GM13977 (cell line): ENCODE data around the gene STXBP1.

Experiments
- DNase-seq: peaks from one replicate; pipeline ENCODE4 v3.0.0; 2012; ENCODE audit warnings: low spot score
- in situ Hi-C: fragments of 300-500 bp; cut with MboI; formaldehyde crosslinking; loops from one replicate; pipeline ENCODE4 v1.12.0; 2022; ENCODE audit warnings: low sequenced_read_pairs, low pct_unique_long_range_greater_than_20kb, mixed read lengths, inconsistent platforms; ENCODE audit not compliant: unreplicated experiment
- TF ChIP-seq, protein P1 (sequence below): IDR thresholded peaks from 2 replicates; pipeline ENCODE4 v1.5.1; 2012; ENCODE audit warnings: mild to moderate bottlenecking, control low read depth; ENCODE audit not compliant: insufficient read depth; ENCODE audit errors: extremely low read depth, missing control alignments

STXBP1 gene

DNA sequence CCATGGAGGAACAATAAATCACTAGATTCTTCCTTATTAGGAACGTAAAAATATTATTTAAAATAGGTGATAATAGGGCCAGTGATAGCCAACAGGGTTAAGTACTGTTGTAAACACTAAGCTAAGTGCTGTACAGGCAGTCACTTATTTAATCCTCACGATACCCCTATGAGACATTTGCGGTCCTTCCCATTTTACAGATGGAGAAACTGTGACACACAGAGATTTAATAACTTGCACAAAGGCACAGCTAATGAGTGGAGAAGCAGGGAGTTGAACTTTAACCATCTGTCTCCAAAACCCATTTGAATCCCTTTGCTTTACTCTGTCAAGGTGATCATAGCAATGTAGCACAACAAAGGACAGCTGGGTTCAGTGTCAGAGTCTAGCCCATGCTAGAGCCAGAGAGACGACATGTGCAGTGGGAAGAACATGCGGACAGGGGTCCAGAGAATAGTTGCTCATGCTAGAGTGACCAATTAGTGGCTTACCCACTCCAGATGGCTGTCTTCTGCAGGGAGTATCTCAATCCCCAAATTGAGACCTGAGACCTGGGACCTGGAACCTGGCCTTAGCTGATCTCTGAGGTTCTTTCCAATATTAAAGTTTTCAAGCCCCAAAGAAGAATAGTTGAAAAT lies 28.9 kb downstream of the STXBP1 start:
- TF ChIP-seq, protein P1, sequence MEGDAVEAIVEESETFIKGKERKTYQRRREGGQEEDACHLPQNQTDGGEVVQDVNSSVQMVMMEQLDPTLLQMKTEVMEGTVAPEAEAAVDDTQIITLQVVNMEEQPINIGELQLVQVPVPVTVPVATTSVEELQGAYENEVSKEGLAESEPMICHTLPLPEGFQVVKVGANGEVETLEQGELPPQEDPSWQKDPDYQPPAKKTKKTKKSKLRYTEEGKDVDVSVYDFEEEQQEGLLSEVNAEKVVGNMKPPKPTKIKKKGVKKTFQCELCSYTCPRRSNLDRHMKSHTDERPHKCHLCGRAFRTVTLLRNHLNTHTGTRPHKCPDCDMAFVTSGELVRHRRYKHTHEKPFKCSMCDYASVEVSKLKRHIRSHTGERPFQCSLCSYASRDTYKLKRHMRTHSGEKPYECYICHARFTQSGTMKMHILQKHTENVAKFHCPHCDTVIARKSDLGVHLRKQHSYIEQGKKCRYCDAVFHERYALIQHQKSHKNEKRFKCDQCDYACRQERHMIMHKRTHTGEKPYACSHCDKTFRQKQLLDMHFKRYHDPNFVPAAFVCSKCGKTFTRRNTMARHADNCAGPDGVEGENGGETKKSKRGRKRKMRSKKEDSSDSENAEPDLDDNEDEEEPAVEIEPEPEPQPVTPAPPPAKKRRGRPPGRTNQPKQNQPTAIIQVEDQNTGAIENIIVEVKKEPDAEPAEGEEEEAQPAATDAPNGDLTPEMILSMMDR = no peak
- in situ Hi-C loops = no loop called here
- DNase-seq = no peak

DNA sequence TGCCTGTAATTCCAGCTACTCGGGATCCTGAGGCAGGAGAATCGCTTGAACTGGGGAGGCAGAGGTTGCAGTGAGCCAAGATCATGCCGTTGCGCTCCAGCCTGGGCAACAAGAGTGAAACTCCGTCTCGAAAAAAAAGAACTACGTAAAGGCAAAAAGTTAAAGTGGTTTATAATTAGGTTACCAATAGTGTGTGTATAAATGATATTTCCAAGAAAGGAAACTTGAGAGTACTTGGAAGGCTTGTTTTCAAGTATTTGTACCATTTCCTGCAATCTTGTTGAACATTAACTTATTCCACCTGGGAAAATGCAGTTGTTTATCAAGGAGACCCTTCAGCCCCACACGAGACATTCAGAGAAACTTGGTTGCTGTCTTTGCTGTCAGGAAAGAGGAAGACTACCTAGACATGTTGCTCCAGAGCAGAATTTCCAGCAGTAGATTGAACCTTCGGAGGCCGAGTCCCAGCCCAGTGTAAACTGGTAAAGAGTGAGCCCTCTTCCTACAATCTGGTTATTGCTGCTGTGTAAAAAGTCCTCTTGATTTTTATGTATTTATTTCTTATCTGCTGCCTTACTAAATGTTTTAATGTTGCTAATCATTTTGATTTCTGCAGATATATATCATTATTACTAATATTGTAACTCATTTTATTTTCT lies 30.1 kb downstream of the STXBP1 start:
- DNase-seq = no peak
- in situ Hi-C loops = no loop called here

DNA sequence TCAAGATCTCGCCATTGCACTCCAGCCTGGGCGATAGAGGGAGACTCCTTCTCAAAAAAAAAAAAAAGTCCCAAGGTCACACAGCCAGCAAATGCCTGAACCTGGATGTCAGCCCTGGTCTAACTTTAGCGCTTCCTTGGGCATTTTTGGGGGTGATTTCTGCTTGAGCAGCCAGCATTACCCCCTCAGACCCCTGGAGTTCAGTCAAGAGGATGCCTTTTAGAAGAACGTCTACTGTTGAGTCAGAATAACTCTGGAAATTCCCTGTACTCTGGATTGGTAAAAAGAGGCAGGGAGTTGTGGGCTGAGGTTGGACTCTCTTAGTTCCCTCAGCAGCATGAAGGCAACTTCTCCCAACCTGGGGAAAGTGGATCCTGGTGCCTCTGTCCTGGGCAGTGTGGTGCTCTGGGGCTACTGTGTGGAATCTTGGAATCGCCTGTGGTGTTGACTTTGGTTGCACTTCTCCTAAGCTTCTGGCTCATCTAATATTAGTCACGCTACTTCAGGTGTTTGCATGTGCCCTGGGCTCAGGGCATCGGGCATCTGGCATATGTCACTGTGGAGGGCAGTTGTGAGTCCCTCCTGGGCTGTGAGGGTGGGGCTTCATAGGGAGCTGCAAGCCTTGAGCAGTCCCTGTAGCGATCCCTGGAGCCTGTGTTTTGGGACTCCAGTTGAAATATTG lies 32.2 kb downstream of the STXBP1 start:
- DNase-seq = no peak
- TF ChIP-seq, protein P1 = no peak
- in situ Hi-C loops = no loop called here

More for the DNA sequence above, 30.1 kb downstream of the STXBP1 start:
- TF ChIP-seq, protein P1 = no peak

DNA sequence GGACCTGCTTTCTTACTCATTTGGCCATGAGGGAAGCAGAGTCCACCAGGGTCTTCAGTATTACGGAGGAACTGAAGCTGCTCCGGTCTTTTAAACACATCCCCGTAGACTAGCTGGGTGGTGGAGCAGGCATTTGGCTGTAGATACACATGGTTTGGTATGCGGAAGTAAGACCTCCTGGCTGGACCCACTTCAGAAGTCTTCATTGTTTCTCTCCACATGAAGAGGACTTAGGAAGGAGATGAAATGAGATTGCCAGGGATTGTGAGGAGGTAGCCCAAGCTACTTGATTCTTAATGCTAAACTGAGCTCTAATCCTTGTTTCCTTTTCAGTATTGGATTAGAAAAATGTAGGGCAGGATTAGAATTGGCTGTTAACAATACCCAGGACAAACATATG lies 32.9 kb downstream of the STXBP1 start:
- TF ChIP-seq, protein P1 = no peak
- in situ Hi-C loops = no loop called here
- no peak for DNase-seq

DNA sequence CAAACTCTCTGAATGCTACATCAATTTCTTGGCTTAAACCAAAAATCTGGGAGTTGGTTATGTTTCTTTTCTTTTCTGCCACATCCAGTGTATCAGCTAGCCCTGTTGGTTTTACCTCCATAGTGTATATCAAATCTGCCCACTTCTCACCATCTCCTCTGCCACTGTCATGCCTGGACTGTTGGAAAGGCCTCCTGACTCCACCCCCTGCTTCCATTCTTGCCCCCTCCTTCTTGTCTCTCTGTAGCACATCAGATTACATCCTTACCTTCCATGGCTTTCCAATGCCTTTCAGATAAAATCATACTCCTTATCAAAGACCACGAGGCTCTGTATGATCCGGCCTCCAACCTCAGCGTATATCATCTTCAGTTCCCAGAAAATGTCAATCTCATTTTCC lies 35.4 kb downstream of the STXBP1 start:
- in situ Hi-C loops = no loop called here
- DNase-seq = no peak
- TF ChIP-seq, protein P1 = no peak

DNA sequence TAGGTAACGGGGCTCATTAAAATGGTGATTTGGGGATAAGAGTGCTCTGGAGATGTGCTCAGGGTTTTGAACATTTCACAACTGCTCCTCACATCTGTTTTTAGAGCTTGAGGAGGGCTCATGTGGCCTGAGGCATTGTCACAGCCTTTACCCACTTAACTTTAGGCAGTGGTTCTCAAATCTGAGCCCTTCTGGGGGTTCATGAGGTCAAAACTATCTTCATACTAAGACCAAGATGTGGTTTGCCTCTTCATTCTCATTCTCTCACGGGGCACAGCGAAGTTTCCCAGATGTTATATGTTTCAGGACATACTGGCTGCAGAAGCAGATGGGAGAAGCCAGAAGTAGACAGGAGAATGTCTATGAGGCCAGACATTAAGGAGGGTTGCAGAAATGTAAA lies 38.4 kb downstream of the STXBP1 start:
- in situ Hi-C loops = no loop called here
- TF ChIP-seq, protein P1 = no peak
- no peak for DNase-seq
